GM18511 (cell line): ENCODE results near the gene UQCR10.
A peak's percentile ranks its signal among the peaks of the same experiment; 100 is the strongest.

Source experiments
- ATAC-seq: cut with Tn5 transposase; IDR thresholded peaks from one replicate; pipeline ENCODE4 v1.9.1; 2021; ENCODE audit warnings: mild to moderate bottlenecking, moderate library complexity; ENCODE audit not compliant: unreplicated experiment

The UQCR10 gene

GRCh38 chr22:29758068-29758622 is 9.0 kb upstream of the UQCR10 start:
- ATAC-seq, result no peak

- no peak for ATAC-seq
Measured at GRCh38 chr22:29758959-29759358, 8.2 kb upstream of the UQCR10 start.

DNA sequence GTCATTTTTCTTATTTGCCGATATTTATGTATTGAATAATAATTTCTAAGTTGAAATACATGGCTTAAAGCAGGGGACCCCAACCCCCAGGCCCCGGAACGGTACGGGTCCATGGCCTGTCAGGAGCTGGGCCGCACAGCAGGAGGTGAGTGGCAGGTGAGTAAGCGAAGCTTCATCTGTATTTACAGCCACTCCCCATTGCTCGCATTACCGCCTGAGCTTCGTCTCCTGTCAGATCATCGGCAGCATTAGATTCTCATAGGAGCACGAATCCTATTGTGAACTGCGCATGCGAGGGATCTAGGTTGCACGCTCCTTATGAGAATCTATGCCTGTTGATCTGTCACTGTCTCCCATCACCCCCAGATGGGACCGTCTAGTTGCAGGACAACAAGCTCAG is 4.9 kb upstream of the UQCR10 start:
- ATAC-seq, result no peak

DNA sequence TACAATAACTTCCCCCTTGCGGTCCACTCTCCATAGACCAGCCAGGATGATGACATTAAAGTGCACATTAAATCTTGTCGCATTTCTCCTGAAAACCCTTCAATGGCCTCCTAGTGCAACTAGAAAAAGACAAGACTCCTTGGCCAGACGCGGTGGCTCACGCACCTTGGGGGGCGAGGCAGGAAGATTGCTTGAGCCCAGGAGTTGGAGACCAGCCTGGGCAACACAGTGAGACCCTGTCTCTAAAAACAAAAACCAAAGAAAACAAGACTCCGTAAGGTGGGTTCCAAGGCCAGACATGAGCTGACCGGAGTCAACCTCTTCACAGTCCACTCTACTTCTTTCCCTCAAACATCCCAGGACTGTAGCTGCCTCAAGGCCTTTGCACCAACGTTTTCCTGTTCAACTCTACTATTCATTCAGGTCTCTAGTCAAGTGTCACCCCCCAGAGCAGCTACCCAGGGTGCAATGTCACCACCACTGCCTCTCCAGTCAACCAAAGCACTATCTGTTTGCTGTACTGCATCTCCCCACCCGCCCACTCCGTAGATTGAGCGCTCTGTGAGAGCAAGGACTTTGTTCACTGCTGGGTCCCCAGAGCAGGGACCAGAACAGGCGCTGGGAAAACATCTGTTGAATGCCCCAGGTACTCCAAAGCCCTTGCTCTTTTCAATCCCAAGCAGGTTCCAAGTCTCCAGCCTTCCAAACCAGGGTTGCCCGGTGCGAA is 1.1 kb upstream of the UQCR10 start:
- peak; percentile 25 for ATAC-seq

GRCh38 chr22:29766632-29767170 is 468 bp upstream of the UQCR10 start, which contains the start of gene ZMAT5:
Gene ZMAT5, minus strand, starts transcription at chr22:29767007. Its CDS starts 18,463 bp downstream, at chr22:29748544.
- ATAC-seq, result peak; percentile 89

DNA sequence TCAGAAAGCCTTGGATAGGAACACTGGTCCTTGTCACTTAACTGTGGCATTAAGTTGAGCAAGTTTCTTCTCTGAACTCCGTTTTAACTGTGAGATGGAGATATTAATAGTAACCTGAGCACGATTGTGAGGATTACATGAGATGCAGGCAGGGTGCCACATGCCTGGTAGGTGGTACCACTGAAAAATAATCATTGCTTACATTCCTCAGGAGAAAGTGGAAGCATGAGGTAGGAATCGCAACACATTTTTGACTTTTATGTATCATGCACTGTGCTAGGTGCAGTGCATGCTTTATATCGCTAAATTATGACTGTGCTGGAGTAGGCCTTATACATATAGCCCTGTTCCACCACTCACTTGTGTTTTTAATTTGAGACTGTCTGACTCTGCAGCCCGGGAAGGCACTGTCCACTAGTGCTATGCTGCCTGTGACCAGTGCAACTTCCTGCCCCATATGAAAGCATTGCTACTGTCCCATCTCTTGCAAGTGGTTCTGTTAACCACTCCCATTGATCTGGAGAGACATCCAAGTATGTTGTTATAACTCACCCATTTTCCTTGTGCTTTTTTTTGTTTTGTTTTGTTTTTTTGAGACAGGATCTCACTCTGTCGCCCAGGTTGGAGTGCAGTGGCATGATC is 1.0 kb downstream of the UQCR10 start:
- no peak for ATAC-seq

- no peak for ATAC-seq
Measured at GRCh38 chr22:29769723-29770321, 2.7 kb downstream of the UQCR10 start.

GRCh38 chr22:29772170-29772641 is 5.0 kb downstream of the UQCR10 start:
- no peak for ATAC-seq

- no peak for ATAC-seq
Measured at GRCh38 chr22:29773233-29773632, 6.1 kb downstream of the UQCR10 start.

DNA sequence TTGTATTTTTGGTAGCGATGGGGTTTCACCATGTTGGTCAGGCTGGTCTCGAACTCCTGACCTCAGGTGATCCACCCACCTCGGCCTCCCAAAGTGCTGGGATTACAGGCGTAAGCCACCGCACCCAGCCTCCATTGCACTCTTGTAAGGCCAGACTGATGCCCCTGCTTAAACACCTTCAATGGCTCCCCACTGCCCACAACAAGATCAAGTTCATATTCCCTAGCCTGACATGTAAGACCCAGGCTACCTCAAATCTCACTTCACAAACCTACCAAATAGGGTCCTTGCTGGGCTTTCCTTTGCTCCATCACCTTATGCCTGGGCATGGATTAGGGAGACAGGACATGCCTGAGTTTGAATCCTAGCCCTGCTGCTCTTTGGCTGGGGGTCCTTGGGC is 13.1 kb downstream of the UQCR10 start:
- ATAC-seq, result no peak

- no peak for ATAC-seq
Measured at GRCh38 chr22:29780748-29781676, 13.8 kb downstream of the UQCR10 start.

GRCh38 chr22:29782061-29782845 is 15.1 kb downstream of the UQCR10 start:
- ATAC-seq, result no peak

GRCh38 chr22:29784451-29785361 is 17.5 kb downstream of the UQCR10 start:
- no peak for ATAC-seq

DNA sequence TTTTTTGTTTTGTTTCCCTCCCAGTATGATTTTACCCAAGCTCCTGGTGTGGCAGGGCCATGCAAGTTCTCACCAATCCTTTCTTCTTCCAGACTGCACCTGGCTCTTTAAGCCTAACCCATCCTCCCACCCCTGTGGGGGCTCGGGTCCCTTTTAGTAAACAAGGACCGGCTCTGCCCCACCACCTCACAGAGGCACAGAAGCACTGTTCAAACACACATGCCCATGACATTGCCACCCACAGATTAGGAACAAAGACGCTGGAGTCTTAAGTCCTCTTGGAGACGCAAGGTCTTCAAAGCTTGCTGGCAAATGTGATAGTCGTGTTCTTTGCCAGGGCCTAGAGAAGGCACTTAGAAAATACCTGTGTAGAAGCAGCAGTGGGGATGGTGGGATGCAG is 18.9 kb downstream of the UQCR10 start:
- no peak for ATAC-seq

DNA sequence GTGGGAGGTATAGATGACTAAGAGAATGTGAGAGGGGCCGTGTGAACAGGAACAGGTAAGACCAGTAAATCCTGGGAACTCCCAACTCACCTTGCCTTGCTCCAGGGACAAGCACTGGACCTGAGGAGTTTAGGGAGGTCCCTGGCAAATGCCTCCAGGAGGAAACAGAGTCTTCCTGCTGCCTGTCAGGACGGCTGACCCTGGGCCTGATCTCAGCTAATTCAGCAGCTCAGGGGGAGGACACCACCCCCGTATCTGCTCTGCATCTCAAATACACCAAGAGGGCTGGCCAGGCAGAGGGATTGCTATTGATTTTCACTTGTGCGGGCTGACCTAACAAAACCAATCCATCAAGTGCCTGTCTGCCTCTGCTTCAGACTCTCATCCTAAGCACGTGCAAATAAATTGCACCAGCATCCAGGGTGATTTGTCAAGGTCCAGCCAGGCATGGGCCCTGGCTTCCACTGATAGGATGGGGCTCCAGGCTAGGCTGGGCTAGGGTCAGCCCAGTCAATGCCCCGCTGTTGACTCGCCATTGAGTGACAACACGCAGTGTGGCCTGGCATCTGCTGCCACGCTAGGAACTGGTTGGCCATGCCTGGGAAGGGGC is 20.3 kb downstream of the UQCR10 start:
- no peak for ATAC-seq

GRCh38 chr22:29788339-29789279 is 21.4 kb downstream of the UQCR10 start:
- no peak for ATAC-seq

- ATAC-seq, result no peak
Measured at GRCh38 chr22:29790061-29790460, 22.9 kb downstream of the UQCR10 start.
